Activated CD8-positive, alpha-beta memory T cell treated with anti-CD3 and anti-CD28 coated beads, Interleukin-2, amount 50 U/mL, for 4 hours (primary cell): ENCODE measurements around the gene KY.
"Not testable (repeated sequence)": the region's sequence is repeated elsewhere in the genome, so short reads cannot be mapped to it uniquely, and the experiment has no call there.

Source experiments
- DNase-seq: peaks from one replicate; pipeline ENCODE4 v3.0.0-alpha.2; 2020

KY gene

GRCh38 chr3:134600685-134601463 lies 49.9 kb downstream of the KY start:
- DNase-seq = peak; percentile 59

- no peak for DNase-seq
Measured at GRCh38 chr3:134600206-134600605, 50.6 kb downstream of the KY start.

GRCh38 chr3:134598763-134599545 lies 51.9 kb downstream of the KY start:
- no peak for DNase-seq

GRCh38 chr3:134597390-134597970 lies 53.3 kb downstream of the KY start:
- no peak for DNase-seq

GRCh38 chr3:134594986-134595385 lies 55.8 kb downstream of the KY start:
- DNase-seq = not testable (repeated sequence)

- no peak for DNase-seq
Measured at GRCh38 chr3:134594331-134594741, 56.5 kb downstream of the KY start.

- no peak for DNase-seq
Measured at GRCh38 chr3:134592806-134593205, 58.0 kb downstream of the KY start.

GRCh38 chr3:134590766-134591165 lies 60.1 kb downstream of the KY start:
- no peak for DNase-seq

GRCh38 chr3:134579141-134579665 lies 71.6 kb downstream of the KY start:
- DNase-seq = no peak

GRCh38 chr3:134576831-134577230 lies 74.0 kb downstream of the KY start:
- no peak for DNase-seq

GRCh38 chr3:134576426-134576825 lies 74.4 kb downstream of the KY start:
- no peak for DNase-seq

- DNase-seq = not testable (repeated sequence)
Measured at GRCh38 chr3:134569899-134570298, 80.9 kb downstream of the KY start.

GRCh38 chr3:134568790-134569189 lies 82.0 kb downstream of the KY start:
- DNase-seq = no peak

- no peak for DNase-seq
Measured at GRCh38 chr3:134567605-134568004, 83.2 kb downstream of the KY start.

- no peak for DNase-seq
Measured at GRCh38 chr3:134564991-134565390, 85.8 kb downstream of the KY start.

GRCh38 chr3:134563601-134564000 lies 87.2 kb downstream of the KY start:
- no peak for DNase-seq

- DNase-seq = no peak
Measured at GRCh38 chr3:134562055-134562454, 88.8 kb downstream of the KY start.

- no peak for DNase-seq
Measured at GRCh38 chr3:134559591-134559990, 91.2 kb downstream of the KY start.
